GM12878 (cell line): ENCODE results near the gene HHAT. TPM values are rescaled to one million over a fixed set of nuclear protein-coding genes. Genes with fewer than 3 reads are reported as not detected.
"Not testable (repeated sequence)": the region's sequence is repeated elsewhere in the genome, so short reads cannot be mapped to it uniquely, and the experiment has no call there.

Experiments used
- ATAC-seq: fragments of 200-7000 bp; cut with Tn5 transposase; 3 replicates; pipeline ENCODE4 v1.9.1; 2020; ENCODE audit warnings: mild to moderate bottlenecking, moderate library complexity
- BruUV-seq: library from RNA; stranded (reverse); fragments of 400-500 nt; replicated peaks from 2 replicates; lab custom pipeline; 2021; lab: Mats Ljungman, UMichigan
- CTCF ChIA-PET: fragments of 300-600 bp; sonication (Branson Sonifier 250); formaldehyde crosslinking; extraction: SDS; loops from one replicate; lab custom pipeline; 2021; ENCODE audit warnings: inconsistent platforms; lab: Yijun Ruan, JAX
- POLR2A ChIA-PET: fragments of 350-600 bp; formaldehyde crosslinking; extraction: SDS; loops from one replicate; lab custom pipeline; 2021; ENCODE audit warnings: inconsistent platforms; lab: Charles Lee
- RAD21 ChIA-PET: fragments of 300-600 bp; sonication (Branson Sonifier 250); formaldehyde crosslinking; loops from one replicate; lab custom pipeline; 2023; ENCODE audit warnings: antibody characterized with exemption; ENCODE audit not compliant: unreplicated experiment; lab: Charles Lee
- SMC1A ChIA-PET: fragments of 300-600 bp; sonication (Branson Sonifier 250); formaldehyde crosslinking; loops from one replicate; lab custom pipeline; 2023; ENCODE audit not compliant: unreplicated experiment, uncharacterized antibody; lab: Charles Lee
- DNase-seq: peaks from one replicate; pipeline ENCODE4 v3.0.0-alpha.2; 2011; ENCODE audit warnings: low read depth, low spot score
- FAIRE-seq: peaks from 3 replicates; lab custom pipeline; 2011; peaks lifted over from hg19 to GRCh38; lab: Jason Lieb, UNC
- H2AFZ ChIP-seq: 2 replicates; pipeline ENCODE4 v1.6.0; 2011; ENCODE audit warnings: low read depth, low read length, control low read depth; ENCODE audit not compliant: control insufficient read depth
- H3K27ac ChIP-seq: 2 replicates; pipeline ENCODE4 v1.5.1; 2011; ENCODE audit warnings: control low read depth; ENCODE audit not compliant: control insufficient read depth, insufficient read depth
- H3K27me3 ChIP-seq, 2 experiments: replicated peaks in 1 of 2; 2 replicates each; pipeline versions ENCODE4 v1.6.0 to v1.6.1; 2011; ENCODE audit warnings: low read length in 1 of 2; ENCODE audit not compliant: control insufficient read depth in 2 of 2, insufficient read depth in 2 of 2
- H3K36me3 ChIP-seq, 2 experiments: 2 replicates each; pipeline ENCODE4 v1.5.1; 2011; ENCODE audit warnings: low read length in 1 of 2; ENCODE audit not compliant: control insufficient read depth in 2 of 2, insufficient read depth in 2 of 2
- H3K4me1 ChIP-seq: 2 replicates; pipeline ENCODE4 v1.6.1; 2011; ENCODE audit warnings: mild to moderate bottlenecking, low read length, moderate library complexity, mixed read lengths; ENCODE audit not compliant: control insufficient read depth, insufficient read depth
- H3K4me2 ChIP-seq: 2 replicates; pipeline ENCODE4 v1.6.0; 2011; ENCODE audit warnings: control low read depth; ENCODE audit not compliant: control insufficient read depth, insufficient read depth
- H3K4me3 ChIP-seq: fragments of 200-600 bp; sonication (generic); 2 replicates; pipeline ENCODE4 v1.5.1; 2016
- H3K79me2 ChIP-seq: 2 replicates; pipeline ENCODE4 v1.6.0; 2011; ENCODE audit warnings: low read length; ENCODE audit not compliant: control insufficient read depth, insufficient read depth
- H3K9ac ChIP-seq: 2 replicates; pipeline ENCODE4 v1.8.0; 2011; ENCODE audit warnings: low read length, control low read depth, mixed read lengths; ENCODE audit not compliant: control insufficient read depth, insufficient read depth
- H3K9me3 ChIP-seq: replicated peaks from 3 replicates; pipeline ENCODE4 v1.5.1; 2011; ENCODE audit warnings: mild to moderate bottlenecking, low read length; ENCODE audit not compliant: control insufficient read depth, insufficient read depth
- H4K20me1 ChIP-seq: 2 replicates; pipeline ENCODE4 v1.6.0; 2011; ENCODE audit not compliant: control insufficient read depth, insufficient read depth
- CHD4 ChIP-seq: fragments of 200-600 bp; sonication (generic); IDR thresholded peaks from 2 replicates; pipeline ENCODE4 v1.6.1; 2016; ENCODE audit warnings: mild to moderate bottlenecking
- CREM ChIP-seq: IDR thresholded peaks from 2 replicates; pipeline ENCODE4 v1.6.1; 2014; ENCODE audit warnings: antibody characterized with exemption, low read depth
- EP300 ChIP-seq, 2 experiments: fragments of 150-350 bp in 1 of 2; IDR thresholded peaks; 2 replicates each; pipeline ENCODE4 v1.6.1; 2011 to 2012; ENCODE audit warnings: low read depth in 2 of 2, low read length in 2 of 2, borderline replicate concordance in 1 of 2, improper control_type of control experiment in 1 of 2, inconsistent platforms in 1 of 2; ENCODE audit not compliant: control insufficient read depth in 1 of 2
- GABPA ChIP-seq: IDR thresholded peaks from 2 replicates; pipeline ENCODE4 v1.6.1; 2014; ENCODE audit warnings: antibody characterized with exemption, low read depth, mild to moderate bottlenecking, inconsistent platforms
- MYB ChIP-seq: fragments of 150-350 bp; IDR thresholded peaks from 2 replicates; pipeline ENCODE4 v1.6.1; 2014; ENCODE audit warnings: mild to moderate bottlenecking, low read depth, low read length, borderline replicate concordance
- NFIC ChIP-seq: IDR thresholded peaks from 2 replicates; pipeline ENCODE4 v1.6.1; 2012; ENCODE audit warnings: low read depth, mild to moderate bottlenecking, inconsistent platforms, low read length, moderate library complexity
- PAX8 ChIP-seq: fragments of 450-650 bp; IDR thresholded peaks from 2 replicates; pipeline ENCODE4 v1.6.1; 2017; ENCODE audit warnings: mild to moderate bottlenecking, moderate library complexity
- RFX5 ChIP-seq: IDR thresholded peaks from 2 replicates; pipeline ENCODE4 v1.6.1; 2011; ENCODE audit warnings: low read depth, low read length, improper control_type of control experiment
- SMARCA5 ChIP-seq: fragments of 450-650 bp; IDR thresholded peaks from 2 replicates; pipeline ENCODE4 v1.6.1; 2017; ENCODE audit warnings: mild to moderate bottlenecking
- SRF ChIP-seq, 2 experiments: IDR thresholded peaks; 2 replicates each; pipeline ENCODE4 v1.6.1; 2011; ENCODE audit warnings: low read depth in 2 of 2, low read length in 2 of 2, mild to moderate bottlenecking in 1 of 2, moderate library complexity in 1 of 2
- WGBS: methylation state at CpG from one replicate; pipeline ENCODE4 v1.1.6; 2016; ENCODE audit warnings: low lambda C conversion rate; ENCODE audit not compliant: insufficient replicate concordance, insufficient coverage; ENCODE audit errors: missing lambda C conversion rate; 5-methylcytosine and 5-hydroxymethylcytosine counted together
- in situ Hi-C: fragments of 300-500 bp; cut with MboI; formaldehyde crosslinking; loops from 9 replicates; pipeline ENCODE4 v1.14.3; 2018; ENCODE audit warnings: mixed read lengths
- intact Hi-C: fragments of 100-400 bp; cut with micrococcal nuclease; formaldehyde crosslinking; loops from one replicate; pipeline ENCODE4 v1.14.2; 2022; ENCODE audit not compliant: unreplicated experiment
- polyA plus RNA-seq, 11 experiments: library from polyadenylated mRNA; depleted of rRNA in 4 of 11; unstranded in 6 of 11; stranded (reverse) in 5 of 11; fragments of >200 nt; fragmentation: Nextera tagmentation in 4 of 11; fragmentation: Illumina TruSeq in 1 of 11; extraction: Ambion mirVana in 4 of 11; extraction: Trizol in 1 of 11; gene quantifications; 1 replicate in 1 of 11; 2 replicates in 10 of 11; pipeline versions ENCODE4 v1.2.1 to v1.2.3, GENCODE V29; 2011 to 2016; ENCODE audit warnings: inconsistent platforms in 2 of 11, missing spikeins in 2 of 11, low read depth in 1 of 11
- total RNA-seq, 4 experiments: library from RNA; depleted of rRNA in 3 of 4; stranded (reverse); fragments of >200 nt in 3 of 4; fragmentation: Illumina TruSeq in 1 of 4; extraction: Trizol in 1 of 4; gene quantifications; 2 replicates each; pipeline versions ENCODE4 v1.2.1 to v1.2.3, GENCODE V29; 2013 to 2021
- TF ChIP-seq, protein P1 (sequence below), 3 experiments: IDR thresholded peaks in 2 of 3; conservative IDR thresholded peaks in 1 of 3; 2 replicates each; pipeline ENCODE4 v1.5.1; 2011; ENCODE audit warnings: low read depth in 3 of 3, low read length in 3 of 3, mild to moderate bottlenecking in 3 of 3, control low read depth in 2 of 3, moderate library complexity in 2 of 3, inconsistent platforms in 1 of 3, mixed read lengths in 1 of 3; ENCODE audit not compliant: control insufficient read depth in 2 of 3, insufficient read depth in 1 of 3; ENCODE audit errors: extremely low read depth in 1 of 3
- TF ChIP-seq, protein P2 (sequence below): fragments of 450-650 bp; IDR thresholded peaks from 2 replicates; pipeline ENCODE4 v1.6.1; 2017; ENCODE audit warnings: borderline replicate concordance

Gene HHAT
- total and polyA plus RNA-seq, 10 of the 15 experiments (the other 5 are each of a cell fraction or from before 2014, with no cell fraction given), result 1.2 to 37.6 (median 2.6) TPM

DNA sequence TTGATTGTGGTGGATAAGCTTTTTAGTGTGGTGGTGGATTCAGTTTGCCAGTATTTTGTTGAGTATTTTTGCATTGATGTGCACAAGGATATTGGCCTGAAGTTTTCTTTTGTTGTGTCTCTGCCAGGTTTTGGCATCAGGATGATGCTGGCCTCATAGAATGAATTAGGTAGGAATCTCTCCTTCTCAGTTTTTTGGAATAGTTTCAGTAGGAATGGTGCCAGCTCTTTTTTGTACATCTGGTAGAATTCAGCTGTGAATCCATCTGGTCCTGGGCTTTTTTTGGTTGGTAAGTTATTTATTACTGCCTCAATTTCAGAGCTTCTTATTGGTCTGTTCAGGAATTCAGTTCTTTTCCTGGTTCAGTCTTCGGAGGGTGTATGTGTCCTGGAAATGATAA is 98.0 kb downstream of the HHAT start:
- WGBS, result 4% methylated on average over 1 of the region's 1 CpG
- H3K9ac ChIP-seq, H3K79me2 ChIP-seq: not testable (repeated sequence)

DNA sequence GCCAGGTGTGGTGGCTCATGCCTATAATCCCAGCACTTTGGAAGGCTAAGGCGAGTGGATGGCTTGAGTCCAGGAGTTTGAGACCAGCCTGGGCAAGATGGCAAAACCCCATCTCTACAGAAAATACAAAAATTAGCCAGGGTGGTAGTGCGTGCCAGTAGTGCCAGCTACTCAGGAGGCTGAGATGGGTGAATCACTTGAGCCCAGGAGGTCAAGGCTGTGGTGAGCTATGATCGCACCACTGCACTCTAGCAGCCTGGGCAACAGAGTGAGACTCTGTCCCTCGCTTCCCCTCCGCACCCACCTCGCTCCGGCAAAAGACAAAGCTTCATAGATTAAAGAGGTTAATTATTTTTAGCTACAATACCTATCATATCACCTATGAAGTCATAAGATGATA is 100.0 kb downstream of the HHAT start:
- FAIRE-seq (no peak), ATAC-seq (no peak), DNase-seq (no peak)
- POLR2A ChIA-PET, result no interaction called here
- CTCF ChIA-PET, result interaction anchor here (0.7 to 1.4 kb wide), 2 partner anchors 20 to 707 kb away, joined by 3 read pairs; no protein-coding TSS in a partner anchor
- no peaks in the 10 kb centered on the region for H3K36me3 ChIP-seq
- no peaks in the 10 kb centered on the region; the same call in 2 of the 3 replicates for H3K9me3 ChIP-seq
- RAD21 ChIA-PET, result interaction anchor here (0.6 kb wide), 1 partner anchor 189 kb away, joined by 4 read pairs; no protein-coding TSS in a partner anchor
- 73% methylated on average over 7 of the region's 7 CpGs for WGBS
- no peak overlapping the region for H3K27ac ChIP-seq
- H3K4me1 ChIP-seq, result no peaks in the 10 kb centered on the region
- BruUV-seq, result no TSS peak
- H2AFZ ChIP-seq, result no peak overlapping the region
- no peak overlapping the region for H3K9ac ChIP-seq
- no peaks in the 10 kb centered on the region for H3K79me2 ChIP-seq
- no peaks in the 10 kb centered on the region for H4K20me1 ChIP-seq
- SMC1A ChIA-PET, result interaction anchor here (1.3 to 1.9 kb wide), 4 partner anchors 11 to 27 kb away, joined by 3 to 4 read pairs (median 4); no protein-coding TSS in a partner anchor
- intact Hi-C loops, result no loop called here
- no peak overlapping the region for H3K4me3 ChIP-seq
- H3K27me3 ChIP-seq, result no peaks in the 10 kb centered on the region
- in situ Hi-C loops, result no loop called here
- H3K4me2 ChIP-seq, result no peak overlapping the region
- TF ChIP-seq EP300 (IDR thresholded peaks at IDR 0.05; ENCODE audit: borderline replicate concordance in 1 of 2, control insufficient read depth in 1 of 2, low read depth in 2 of 2, low read length in 2 of 2), result no peak
- no peak for TF ChIP-seq CHD4
- no peak for TF ChIP-seq SMARCA5
- no peak for TF ChIP-seq CREM
- no peak for TF ChIP-seq GABPA
- TF ChIP-seq, protein P1, sequence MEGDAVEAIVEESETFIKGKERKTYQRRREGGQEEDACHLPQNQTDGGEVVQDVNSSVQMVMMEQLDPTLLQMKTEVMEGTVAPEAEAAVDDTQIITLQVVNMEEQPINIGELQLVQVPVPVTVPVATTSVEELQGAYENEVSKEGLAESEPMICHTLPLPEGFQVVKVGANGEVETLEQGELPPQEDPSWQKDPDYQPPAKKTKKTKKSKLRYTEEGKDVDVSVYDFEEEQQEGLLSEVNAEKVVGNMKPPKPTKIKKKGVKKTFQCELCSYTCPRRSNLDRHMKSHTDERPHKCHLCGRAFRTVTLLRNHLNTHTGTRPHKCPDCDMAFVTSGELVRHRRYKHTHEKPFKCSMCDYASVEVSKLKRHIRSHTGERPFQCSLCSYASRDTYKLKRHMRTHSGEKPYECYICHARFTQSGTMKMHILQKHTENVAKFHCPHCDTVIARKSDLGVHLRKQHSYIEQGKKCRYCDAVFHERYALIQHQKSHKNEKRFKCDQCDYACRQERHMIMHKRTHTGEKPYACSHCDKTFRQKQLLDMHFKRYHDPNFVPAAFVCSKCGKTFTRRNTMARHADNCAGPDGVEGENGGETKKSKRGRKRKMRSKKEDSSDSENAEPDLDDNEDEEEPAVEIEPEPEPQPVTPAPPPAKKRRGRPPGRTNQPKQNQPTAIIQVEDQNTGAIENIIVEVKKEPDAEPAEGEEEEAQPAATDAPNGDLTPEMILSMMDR (IDR thresholded peaks at IDR 0.05 in 2 of 3, conservative IDR thresholded peaks at IDR 0.05 in 1 of 3; ENCODE audit: control insufficient read depth in 2 of 3, extremely low read depth in 1 of 3, insufficient read depth in 1 of 3, low read depth in 3 of 3, low read length in 3 of 3), result no peak
- TF ChIP-seq, protein P2, sequence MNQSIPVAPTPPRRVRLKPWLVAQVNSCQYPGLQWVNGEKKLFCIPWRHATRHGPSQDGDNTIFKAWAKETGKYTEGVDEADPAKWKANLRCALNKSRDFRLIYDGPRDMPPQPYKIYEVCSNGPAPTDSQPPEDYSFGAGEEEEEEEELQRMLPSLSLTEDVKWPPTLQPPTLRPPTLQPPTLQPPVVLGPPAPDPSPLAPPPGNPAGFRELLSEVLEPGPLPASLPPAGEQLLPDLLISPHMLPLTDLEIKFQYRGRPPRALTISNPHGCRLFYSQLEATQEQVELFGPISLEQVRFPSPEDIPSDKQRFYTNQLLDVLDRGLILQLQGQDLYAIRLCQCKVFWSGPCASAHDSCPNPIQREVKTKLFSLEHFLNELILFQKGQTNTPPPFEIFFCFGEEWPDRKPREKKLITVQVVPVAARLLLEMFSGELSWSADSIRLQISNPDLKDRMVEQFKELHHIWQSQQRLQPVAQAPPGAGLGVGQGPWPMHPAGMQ, result no peak
- TF ChIP-seq NFIC, result no peak
- TF ChIP-seq RFX5, result no peak
- TF ChIP-seq SRF (IDR thresholded peaks at IDR 0.05; ENCODE audit: low read depth in 2 of 2, low read length in 2 of 2), result no peak
- TF ChIP-seq PAX8, result no peak
- TF ChIP-seq MYB, result no peak

More for the DNA sequence above, 98.0 kb downstream of the HHAT start:
- H3K4me1 ChIP-seq, FAIRE-seq, DNase-seq, H2AFZ ChIP-seq, H3K4me2 ChIP-seq, ATAC-seq, in situ Hi-C loops, H3K9me3 ChIP-seq, H4K20me1 ChIP-seq, H3K27me3 ChIP-seq, H3K4me3 ChIP-seq, H3K36me3 ChIP-seq, intact Hi-C loops, H3K27ac ChIP-seq, BruUV-seq: not testable (repeated sequence)
- ChIA-PET CTCF (interaction anchor here (0.7 to 2.6 kb wide), 7 partner anchors 10 to 708 kb away, joined by 3 to 9 read pairs (median 3); no protein-coding TSS in a partner anchor), SMC1A (interaction anchor here (0.7 to 3.7 kb wide), 8 partner anchors 8 to 60 kb away, joined by 3 to 13 read pairs (median 4); no protein-coding TSS in a partner anchor), POLR2A (interaction anchor here (1.2 kb wide), 1 partner anchor 11 kb away, joined by 3 read pairs; no protein-coding TSS in a partner anchor), RAD21 (interaction anchor here (1.5 to 1.6 kb wide), 2 partner anchors 19 to 21 kb away, joined by 3 to 4 read pairs; no protein-coding TSS in a partner anchor)
